Kidney capillary endothelial cell (primary cell): ENCODE measurements around the gene LIN28B.
"Not testable (repeated sequence)": the region's sequence is repeated elsewhere in the genome, so short reads cannot be mapped to it uniquely, and the experiment has no call there.

Experiments used
- DNase-seq: peaks from one replicate; pipeline ENCODE4 v3.0.0-alpha.2; 2018; ENCODE audit warnings: low spot score

LIN28B gene, protein sequence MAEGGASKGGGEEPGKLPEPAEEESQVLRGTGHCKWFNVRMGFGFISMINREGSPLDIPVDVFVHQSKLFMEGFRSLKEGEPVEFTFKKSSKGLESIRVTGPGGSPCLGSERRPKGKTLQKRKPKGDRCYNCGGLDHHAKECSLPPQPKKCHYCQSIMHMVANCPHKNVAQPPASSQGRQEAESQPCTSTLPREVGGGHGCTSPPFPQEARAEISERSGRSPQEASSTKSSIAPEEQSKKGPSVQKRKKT

DNA sequence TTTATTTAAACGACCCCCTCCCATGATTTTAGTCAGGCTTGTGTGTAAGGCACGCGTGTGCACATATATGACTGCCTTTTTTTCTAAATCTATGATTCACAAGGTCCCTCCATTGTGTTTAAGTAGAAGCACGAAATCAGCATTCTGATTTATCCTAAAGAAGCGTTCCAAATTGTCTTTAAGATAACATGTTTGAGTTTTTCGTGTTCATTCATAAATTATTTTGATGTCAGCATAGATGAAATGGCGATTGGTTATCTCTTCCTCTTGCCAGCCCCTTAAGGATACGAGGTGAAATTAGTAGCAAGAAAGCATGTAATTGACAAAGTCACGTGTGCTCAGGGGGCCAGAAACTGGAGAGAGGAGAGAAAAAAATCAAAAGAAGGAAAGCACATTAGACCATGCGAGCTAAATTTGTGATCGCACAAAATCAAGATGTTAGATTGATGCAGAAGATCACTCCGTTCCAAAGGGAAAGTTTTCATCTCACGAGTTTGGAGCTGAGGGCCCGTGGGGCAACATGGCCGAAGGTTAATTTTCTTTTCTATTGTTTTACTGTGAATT, at the start of gene LIN28B:
TSS of gene LIN28B (plus strand) at position 377 of the 564 bp plus-strand sequence. CDS start at position 521, 144 bp downstream.
- DNase-seq = no peak

DNA sequence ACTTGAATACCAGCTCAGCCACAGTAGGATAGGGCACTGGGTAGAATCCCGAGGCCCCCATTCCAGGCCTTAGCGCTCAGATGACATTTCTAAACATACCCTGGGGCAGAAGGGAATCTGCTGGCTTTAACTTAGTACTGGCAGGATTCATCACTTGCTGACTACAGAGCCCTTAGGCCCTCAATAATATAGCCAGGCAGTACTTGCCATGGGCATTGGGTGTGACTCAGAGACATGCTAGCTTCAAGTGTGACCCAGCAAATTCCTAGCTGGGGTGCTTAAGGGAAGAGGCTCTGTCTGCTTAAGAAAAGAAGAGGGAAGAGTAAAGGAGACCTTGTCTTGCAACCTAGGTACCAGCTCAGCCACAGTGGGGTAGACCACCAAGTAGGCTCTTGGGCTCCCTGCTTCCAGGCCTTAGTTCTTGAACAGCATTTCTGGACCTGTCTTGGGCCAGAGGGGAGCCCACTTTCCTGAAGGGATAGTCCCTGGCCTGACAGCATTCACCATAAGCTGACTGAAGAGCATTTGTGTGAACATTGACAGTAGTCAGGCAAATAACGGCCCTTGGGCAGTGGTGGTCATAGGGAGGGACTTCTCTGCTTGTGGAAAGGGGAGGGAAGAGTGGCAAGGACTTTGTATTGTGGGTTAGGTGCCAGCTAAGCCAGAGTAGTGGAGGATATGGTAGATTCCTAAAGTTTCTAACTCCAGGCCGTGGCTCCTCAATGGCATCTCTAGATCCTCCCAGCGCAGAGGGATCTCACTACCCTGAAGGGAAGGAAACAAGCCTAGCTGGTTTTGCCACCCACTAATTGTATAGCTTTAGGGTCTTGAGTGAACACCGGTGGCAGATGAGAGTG, 48.6 kb upstream of the LIN28B start:
- no peak for DNase-seq

DNA sequence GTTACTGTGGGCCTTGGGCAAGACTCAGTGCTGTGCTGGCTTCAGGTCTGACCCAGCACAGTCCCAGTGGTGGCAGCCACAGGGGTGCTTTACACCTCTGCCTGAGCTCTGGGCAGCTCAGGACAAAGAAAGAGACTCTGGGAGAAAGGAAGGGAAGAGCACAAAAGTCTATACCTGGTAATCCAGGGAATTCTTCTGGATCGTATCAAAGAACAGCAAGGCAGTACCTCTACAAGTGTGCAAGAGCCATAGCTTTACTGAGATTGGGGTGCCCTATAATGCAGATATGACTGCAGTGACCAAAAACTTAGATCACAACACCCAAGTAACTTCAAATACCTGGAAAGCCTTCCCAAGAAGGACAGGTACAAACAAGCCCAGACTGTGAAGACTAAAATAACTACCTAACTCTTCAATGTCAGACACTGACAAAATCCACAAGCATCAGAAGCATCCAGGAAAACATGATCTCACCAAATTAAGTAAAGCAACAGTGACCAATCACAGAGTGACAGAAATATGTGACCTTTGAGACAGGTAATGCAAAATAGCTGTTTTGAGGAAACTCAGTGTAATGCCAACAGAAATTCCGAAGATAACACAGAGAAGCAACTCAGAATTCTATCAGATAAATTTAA, 47.9 kb upstream of the LIN28B start:
- no peak for DNase-seq

DNA sequence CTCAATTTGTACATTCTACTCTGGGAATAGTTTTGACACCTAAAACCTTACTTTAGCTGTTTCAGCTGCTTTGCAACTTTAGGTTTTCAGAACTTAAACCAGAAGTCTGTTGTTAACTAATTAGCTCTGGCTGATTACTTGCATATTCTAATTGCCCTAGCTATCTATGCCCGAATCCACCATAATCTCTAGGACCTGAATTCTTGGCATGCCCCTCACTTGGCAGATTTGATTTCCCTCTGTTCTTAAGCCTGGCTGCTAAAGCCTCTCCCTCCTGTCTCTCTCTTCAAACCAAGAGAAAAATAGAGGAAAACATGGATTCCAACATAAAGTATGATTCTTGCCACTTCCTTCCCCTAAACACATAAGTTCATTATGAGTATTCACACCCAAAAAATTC, 35.0 kb upstream of the LIN28B start:
- DNase-seq = no peak

DNA sequence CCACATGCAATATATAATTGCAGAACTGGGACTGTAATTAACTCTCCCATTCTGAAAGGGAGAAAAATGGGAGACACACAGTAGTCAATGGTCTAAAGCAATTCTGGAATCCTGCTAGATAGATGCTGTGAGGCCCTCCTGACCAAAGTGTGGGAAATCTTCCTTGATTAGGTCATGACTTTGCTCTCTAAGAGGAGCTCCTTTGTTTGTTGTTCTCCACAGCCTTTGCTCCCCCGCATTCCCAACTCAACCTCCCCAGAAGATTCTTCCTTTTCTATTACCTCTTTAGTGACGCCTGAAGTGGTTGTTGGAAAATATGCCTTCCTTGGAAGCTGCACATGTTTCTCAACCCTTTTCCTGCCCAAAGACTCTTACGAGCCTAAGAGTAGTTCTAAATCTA, 28.8 kb upstream of the LIN28B start:
- no peak for DNase-seq

DNA sequence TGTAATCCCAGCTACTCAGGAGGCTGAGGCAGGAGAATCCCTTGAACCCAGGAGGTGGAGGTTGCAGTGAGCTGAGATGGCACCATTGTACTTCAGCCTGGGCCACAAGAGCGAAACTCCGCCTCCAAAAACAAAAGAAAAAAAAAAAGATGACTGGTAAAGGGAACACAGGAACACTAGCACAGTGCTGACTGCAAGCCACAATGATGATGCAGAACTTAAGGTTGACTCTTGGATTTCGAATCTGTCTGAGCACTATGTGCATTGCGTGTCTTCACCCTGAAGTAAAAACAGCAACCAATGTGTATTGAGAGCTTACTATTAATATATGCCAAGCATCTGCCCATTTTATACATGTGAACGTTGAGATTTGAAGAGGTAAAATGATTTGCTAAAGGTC, 27.6 kb upstream of the LIN28B start:
- no peak for DNase-seq

DNA sequence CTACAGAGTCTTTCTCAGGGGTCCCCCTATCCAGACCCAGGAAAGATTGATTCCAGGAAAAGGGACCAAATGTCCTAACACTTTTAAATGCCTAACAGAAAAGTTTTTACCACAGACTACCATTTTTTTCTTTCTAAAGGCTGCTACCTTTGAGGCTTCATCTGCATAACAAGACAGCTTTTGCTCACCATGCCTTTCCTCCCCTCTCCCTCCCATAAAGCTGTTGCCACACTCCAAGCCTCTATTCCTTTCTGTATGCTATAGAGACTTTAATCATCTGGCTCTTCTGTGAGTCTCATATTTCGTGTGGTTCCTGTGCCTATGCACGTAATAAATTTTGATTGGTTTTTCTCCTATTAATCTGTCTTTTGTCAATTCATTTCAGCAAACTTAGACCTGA, 26.0 kb upstream of the LIN28B start:
- DNase-seq = no peak

DNA sequence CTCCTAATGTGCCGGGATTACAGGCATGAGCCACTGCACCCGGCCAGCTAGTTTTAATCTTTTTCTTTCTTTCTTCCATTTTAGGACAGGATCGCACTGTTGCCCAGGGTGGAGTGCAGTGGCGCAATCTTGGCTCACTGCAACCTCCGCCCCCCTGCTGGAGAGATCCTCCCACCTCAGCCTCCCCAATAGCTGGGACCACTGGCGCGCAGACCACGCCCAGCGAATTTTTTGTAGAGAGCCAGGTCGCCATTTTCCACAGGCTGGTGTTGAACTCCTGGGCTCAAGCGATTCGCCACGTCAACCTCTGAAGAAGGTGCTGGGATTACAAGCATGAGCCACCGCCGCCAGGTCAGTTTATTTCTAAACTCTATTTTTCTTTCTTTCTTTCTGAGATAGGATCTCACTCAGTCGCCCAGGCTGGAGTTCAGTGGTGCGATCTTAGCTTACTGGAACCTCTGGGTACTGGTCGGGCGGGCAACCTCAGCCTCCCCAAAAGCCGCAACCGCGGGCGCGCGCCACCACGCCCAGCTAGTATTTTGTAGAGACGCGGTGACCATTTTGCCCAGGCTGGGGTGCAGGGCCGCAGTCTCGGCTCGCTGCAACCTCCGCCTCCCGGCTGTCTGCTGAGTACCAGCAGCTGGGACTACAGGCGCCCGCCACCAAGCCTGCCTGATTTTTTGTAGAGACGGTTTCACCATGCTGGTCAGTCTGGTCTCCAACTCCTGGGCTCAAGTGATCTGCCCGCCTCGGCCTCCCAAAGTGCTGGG, 20.0 kb upstream of the LIN28B start:
- no peak for DNase-seq

DNA sequence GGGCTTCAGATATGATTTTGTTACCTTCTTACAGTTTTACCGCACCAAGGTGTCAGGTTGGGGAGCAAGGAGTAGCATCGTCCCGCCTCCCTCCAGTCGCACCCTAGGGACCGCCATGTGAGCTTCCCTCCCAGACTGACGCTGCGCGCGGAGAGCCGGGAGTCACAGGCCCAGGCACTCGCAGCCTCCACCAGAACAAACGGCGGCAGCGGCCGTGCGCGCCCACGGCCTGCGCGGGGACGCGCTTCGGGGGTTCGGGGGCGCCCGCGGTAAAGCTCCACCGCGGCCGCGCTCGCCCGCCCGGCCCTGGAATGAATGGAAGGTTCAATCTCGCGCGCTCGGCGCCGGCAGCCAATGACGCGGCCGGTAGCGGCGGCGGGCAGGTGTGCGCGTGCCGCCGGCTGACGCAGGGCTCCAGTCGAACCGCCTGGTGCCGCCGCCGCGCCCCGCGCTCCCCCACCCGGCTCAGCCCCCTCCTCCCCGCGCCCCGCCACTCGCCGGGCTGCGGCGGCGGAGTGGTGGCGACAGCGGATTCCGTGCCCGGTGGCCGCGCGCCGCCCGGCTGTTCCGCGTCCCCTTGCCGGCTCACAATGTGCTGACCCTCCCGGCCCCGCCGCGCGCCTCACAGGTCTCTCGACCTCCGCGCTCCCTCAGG, 16.5 kb upstream of the LIN28B start:
- no peak for DNase-seq

DNA sequence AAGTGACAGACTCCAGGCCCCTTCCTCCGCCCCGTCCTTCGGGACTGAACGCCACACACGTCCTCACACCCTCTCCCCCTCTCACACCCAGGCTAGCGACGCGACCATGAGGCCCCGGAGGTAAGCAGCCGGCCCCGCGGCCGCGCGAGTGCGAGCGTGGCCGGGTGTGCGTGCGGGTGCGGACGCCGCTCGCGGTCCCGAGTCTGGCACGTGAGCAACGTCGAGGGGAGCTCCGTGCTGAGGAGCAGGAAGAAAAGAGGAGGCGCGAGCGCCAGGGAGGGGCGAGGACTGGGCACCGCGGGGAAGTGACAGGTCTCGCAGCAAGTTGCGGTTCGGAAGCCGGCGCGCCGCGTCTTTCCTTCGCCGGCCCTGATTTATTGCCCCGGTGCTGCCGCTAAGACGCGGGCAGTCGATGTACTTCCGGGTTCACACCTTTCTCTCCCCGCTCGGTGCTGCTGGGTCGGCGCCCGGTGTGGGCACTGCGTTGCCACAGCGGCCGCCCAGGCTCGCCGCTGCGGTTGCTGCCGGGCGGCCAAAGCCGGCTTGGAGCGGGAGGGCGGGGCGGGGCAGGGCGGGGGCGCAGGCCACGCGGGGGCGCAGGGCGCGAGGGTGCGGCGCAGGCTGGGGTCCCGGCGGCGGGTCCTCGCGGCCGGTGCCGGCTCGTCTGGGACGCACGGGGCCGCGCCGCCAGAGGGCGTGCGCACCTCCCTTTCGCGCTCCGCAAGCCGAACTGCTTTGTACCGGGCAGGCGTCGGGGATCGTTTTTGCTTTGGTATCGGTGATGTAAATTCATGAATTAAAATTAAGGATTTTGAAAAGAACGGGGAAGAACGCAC, 15.8 kb upstream of the LIN28B start:
- DNase-seq = no peak

DNA sequence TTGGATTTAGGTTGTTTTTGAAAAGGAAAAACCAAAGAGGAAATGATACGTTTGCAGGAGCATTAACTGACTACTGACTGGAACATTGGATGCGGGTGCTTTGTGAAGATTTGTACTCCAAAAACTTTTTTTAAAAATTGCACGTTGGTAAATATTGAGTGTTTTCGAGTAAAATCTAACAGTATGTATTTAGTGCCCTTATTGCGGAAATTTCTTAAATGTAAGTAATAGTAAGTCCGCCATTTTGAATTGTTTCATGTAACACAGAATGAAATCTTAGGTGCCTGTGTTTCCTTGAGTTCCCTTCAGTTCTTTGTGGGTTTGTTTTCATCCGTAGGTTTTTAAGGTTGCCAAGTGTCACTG, 15.2 kb upstream of the LIN28B start:
- no peak for DNase-seq

DNA sequence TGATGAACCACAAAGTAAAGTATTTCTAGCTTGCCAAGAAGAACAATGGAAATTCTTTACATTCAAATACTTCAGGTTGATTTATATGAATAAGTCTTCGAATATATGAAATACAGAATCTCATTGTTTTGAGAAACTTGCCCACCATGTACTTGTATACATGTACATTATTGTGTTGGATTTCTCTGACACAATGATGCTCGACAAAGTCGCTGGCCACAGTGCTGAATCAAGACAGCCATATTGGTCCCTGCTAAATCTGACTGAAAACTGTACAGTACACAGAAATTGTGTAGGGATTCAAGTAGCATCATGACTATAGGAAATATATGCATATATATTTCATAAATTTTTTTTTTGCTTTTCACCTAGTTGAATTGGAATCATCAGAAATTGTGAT, 13.1 kb upstream of the LIN28B start:
- DNase-seq = no peak

DNA sequence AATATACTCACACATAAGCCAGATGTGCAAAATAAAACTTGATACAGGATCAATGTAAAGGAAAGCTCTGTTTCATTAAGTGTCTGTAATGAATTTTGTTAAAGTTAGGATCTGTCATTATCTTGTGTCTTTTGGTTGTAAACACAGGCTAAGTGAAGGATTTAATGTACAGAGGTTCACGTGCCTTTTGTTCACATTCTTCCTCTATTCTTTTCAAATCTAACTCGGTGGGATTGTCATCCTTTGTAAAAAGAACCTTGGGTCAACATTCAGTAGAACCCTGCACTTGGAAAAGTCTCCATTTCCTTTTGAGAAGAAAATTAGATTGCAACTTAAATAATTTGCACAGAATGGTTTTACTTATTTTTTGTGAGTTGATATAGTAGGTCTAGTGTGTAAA, 7.7 kb upstream of the LIN28B start:
- no peak for DNase-seq

DNA sequence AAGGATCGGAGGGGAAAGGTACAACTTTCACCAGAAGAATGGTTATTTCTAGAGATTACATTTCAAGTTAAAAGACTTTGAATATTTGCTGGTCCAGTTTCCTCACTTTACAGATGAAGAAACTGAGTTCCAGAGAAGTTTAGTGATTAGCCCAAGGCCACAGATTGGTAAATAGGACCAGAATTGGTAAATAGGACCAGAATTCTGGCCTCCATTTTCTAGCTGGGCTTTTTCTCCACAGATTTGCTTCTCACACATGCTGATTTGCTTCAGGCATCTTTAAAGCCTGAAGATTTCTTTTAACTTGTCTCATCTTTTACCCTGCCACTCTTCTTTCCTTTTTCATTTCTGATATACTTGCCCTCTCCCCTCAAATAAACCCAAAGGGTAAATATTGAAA, 5.2 kb upstream of the LIN28B start:
- DNase-seq = no peak

DNA sequence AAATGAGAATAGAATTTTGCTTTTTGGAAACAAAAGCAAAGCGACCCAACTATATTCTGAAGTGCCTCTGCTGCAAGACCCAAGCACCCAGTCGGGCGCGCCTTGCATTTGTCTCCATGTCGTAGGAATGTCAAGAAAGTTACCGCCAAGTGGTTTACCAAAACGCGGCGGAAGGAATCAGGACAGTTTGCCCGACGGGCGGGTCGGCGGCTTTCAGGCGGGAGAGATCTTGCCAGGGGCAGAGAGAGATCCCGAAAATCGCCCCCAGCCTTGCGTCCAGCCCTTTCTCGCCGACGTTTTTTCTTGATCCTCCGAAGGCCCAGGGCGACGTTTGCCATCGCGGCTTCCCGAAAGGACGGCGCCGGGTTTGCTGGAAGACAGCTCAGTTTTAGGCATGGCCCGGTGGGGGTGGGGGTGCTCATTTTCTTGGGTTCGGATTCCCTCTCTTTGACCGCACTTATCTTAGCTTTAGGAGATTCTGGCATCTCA, 4.0 kb upstream of the LIN28B start:
- no peak for DNase-seq

DNA sequence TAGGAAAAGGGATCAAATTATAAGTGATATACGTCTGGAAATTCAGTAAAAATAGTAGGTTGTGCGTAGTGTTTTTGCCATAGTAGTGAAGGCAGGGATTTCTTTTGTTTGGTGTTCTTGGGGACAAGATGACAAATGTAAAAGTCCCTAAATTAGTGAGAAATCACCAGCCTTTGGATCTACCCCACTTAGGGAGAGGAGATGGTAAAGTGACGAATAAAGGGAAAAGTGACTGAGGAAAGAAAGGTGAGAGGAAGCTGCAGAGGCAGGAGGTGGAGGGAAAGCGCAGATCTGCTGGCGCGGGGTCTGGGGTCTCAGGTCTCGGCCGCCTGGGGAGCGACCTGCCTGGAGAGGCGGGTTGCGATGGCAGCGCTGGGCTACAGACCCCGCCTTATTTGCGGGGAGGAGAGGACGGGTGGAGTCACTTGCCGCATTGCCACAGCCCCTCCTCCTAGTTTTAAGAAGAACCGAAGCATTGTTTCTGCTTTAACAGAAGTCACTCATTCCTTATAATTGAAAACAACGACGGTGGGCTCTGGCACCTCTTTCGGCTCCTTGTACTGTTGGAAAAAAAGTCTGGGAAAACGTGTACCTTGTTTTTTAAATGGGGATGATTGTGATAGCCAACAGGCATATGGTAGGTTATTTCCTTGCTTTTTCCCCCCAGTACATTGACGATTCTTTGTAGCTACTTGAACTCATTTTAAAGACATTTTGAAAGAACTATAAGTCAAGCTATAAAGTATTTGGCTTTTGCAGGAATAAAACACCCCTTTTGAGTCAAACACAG, 3.3 kb upstream of the LIN28B start:
- not testable (repeated sequence) for DNase-seq

DNA sequence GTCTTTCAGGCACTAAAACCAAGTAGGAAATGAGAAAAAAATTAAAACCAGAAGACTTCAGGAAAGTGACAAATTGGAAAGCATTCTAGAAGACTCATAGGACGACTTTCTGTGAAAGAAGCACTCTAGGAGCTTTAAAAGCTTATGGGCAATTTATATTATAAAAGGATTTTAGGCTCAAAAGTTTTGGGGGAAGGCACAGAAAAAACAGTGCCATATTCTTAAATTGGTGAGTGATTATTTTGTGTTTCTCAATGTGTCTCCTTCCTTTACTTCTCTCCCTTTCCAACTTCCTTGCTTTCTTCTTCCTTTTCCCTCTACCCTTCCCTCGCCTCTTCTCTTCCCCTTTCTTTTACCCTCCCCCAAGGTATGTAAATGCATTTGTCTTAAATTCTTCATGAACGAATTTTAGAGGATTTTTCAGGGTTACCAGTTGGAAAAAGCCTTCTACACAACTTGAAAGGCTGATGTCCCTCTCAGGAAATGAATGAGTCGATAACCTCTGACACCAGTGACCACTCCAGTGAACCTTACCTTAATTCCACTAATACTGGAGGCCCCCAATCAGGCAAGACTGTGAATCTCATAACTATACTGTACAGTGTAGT, 2.6 kb upstream of the LIN28B start:
- DNase-seq = no peak

DNA sequence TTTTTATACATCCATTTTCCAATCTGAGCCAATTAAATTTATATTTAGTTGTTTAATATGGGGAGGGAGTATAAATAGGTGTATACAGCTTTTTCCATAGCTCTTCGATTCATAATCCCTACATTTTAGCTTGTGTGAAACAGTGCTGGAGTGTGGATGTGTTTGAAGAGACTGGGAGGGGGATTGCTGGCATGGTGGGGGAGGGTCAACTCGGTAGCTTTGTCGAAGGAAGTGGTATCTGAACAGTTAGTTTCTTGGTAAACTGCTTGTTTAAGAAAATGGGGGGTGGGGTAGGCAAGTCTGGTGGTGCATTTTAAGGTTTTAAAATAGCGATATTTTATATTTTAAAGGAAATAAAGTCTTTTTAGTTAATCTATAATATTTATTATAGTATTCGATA, 1.4 kb upstream of the LIN28B start:
- DNase-seq = no peak
